KOPT-K1 (cell line): ENCODE measurements around the gene SLC36A2.

Experiments used
- H3K27ac ChIP-seq: fragments of 200-600 bp; sonication (generic); 2 replicates; pipeline ENCODE4 v1.5.1; 2016; ENCODE audit warnings: antibody characterized with exemption, mild to moderate bottlenecking, low read depth, low read length; ENCODE audit not compliant: poor library complexity, severe bottlenecking
- H3K36me3 ChIP-seq: fragments of 200-600 bp; sonication (generic); 2 replicates; pipeline ENCODE4 v1.5.1; 2017; ENCODE audit warnings: antibody characterized with exemption, mild to moderate bottlenecking, low read length, moderate library complexity; ENCODE audit not compliant: insufficient read depth
- H3K9me3 ChIP-seq: fragments of 200-600 bp; sonication (generic); 2 replicates; pipeline ENCODE4 v1.5.1; 2017; ENCODE audit warnings: antibody characterized with exemption, low read length, mild to moderate bottlenecking; ENCODE audit not compliant: insufficient read depth, poor library complexity, severe bottlenecking

SLC36A2 gene

GRCh38 chr5:151345808-151346478 lies 1.4 kb downstream of the SLC36A2 start:
- Histone ChIP-seq H3K27ac (no peak overlapping the region), H3K36me3 (no peaks in the 10 kb centered on the region), H3K9me3 (no peaks in the 10 kb centered on the region)

- no peaks in the 10 kb centered on the region for H3K9me3 ChIP-seq
- no peaks in the 10 kb centered on the region for H3K36me3 ChIP-seq
- H3K27ac ChIP-seq, result no peak overlapping the region
Observed at GRCh38 chr5:151345187-151345807, 2.1 kb downstream of the SLC36A2 start.

DNA sequence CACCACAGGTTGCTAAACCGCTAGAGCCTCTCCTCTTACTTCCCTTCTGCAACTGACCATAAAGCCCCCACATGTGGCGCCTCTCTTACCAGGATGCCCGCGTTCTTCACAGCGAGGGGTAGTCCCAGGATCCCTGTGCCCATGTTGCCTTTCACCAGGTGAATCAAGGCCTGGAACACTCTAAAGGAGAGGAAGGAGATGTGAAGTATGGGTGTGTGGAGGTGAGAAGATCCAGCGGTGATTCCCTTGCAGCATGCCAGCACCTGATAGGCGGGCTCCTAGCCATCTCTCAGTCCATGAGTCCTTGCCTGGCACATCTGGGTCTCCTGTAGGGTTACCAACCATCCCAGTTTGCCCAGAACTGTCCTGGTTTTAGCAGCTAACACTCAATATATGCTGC lies 3.3 kb downstream of the SLC36A2 start:
- no peak overlapping the region for H3K27ac ChIP-seq
- no peaks in the 10 kb centered on the region for H3K9me3 ChIP-seq
- no peaks in the 10 kb centered on the region for H3K36me3 ChIP-seq

- Histone ChIP-seq H3K27ac (no peak overlapping the region), H3K9me3 (no peaks in the 10 kb centered on the region), H3K36me3 (no peaks in the 10 kb centered on the region)
Observed at GRCh38 chr5:151340004-151340403, 7.4 kb downstream of the SLC36A2 start.

- Histone ChIP-seq H3K36me3 (no peaks in the 10 kb centered on the region), H3K27ac (no peak overlapping the region), H3K9me3 (no peaks in the 10 kb centered on the region)
Observed at GRCh38 chr5:151338734-151339133, 8.6 kb downstream of the SLC36A2 start.

GRCh38 chr5:151332857-151333256 lies 14.5 kb downstream of the SLC36A2 start:
- no peak overlapping the region for H3K27ac ChIP-seq
- H3K9me3 ChIP-seq, result no peaks in the 10 kb centered on the region
- no peaks in the 10 kb centered on the region for H3K36me3 ChIP-seq

DNA sequence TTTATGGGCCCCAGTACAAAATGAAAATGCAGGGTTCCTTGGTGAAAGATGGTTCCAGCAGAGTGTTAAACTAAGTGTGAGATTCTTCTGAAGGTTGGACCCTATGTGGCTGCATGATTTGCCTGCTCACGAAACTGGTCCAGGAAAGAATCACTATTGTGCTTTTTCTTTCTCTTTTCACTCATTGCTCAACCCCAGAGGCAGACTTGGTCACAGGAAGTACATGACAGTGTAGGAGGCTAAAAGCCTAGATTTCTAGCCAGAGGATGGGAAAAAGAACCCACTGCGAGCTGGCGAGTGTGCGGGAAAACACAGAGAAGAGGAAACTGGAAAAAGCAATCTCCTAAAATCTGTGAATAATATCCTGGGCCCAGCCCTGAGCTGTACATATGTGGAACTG lies 18.6 kb downstream of the SLC36A2 start:
- Histone ChIP-seq H3K9me3 (no peaks in the 10 kb centered on the region), H3K27ac (no peak overlapping the region), H3K36me3 (no peaks in the 10 kb centered on the region)

DNA sequence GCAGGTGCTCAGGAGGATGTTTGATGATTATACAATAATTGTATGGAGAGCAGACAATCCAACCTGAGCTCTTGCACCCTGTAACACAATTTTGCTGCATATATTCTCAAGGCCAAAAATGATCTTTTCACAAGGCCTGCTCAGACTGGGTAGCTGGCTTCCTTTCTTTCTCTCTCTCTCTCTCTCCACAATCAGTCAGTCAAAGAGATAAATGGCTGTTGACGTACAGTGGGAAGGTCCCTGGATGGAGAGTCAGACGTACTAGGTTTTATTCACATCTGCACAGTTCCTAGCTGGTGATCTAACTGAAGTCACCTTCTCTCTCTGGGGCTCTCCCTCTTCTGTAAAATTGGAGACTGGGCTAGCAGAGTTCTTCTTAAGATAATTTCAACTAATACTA lies 19.8 kb downstream of the SLC36A2 start:
- no peaks in the 10 kb centered on the region for H3K36me3 ChIP-seq
- H3K27ac ChIP-seq, result no peak overlapping the region
- no peaks in the 10 kb centered on the region for H3K9me3 ChIP-seq

- Histone ChIP-seq H3K36me3 (no peaks in the 10 kb centered on the region), H3K9me3 (no peaks in the 10 kb centered on the region), H3K27ac (no peak overlapping the region)
Observed at GRCh38 chr5:151326266-151326665, 21.1 kb downstream of the SLC36A2 start.

DNA sequence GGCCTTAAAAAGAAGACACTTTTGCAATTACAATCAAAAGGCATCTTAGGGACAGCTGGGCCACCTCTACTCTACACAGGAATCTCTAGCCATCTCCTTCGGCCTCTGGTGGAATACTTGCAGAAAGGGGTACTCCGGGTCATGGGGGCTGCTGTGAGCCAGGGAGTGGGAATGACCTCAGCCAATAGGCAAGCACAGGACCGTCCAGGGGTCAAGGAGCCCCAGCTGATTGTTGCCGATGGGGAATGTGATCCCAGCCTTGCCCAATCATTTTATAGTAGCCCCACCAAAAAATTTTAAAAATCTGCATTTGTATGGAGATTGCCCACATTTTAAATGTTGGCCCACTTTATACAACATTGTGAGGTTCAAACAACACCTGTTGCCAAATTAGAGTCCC lies 26.9 kb downstream of the SLC36A2 start:
- Histone ChIP-seq H3K27ac (no peak overlapping the region), H3K36me3 (no peaks in the 10 kb centered on the region), H3K9me3 (no peaks in the 10 kb centered on the region)

GRCh38 chr5:151318850-151319732 lies 28.3 kb downstream of the SLC36A2 start:
- H3K9me3 ChIP-seq, result no peaks in the 10 kb centered on the region
- no peaks in the 10 kb centered on the region for H3K36me3 ChIP-seq
- no peak overlapping the region for H3K27ac ChIP-seq

GRCh38 chr5:151317871-151318270 lies 29.5 kb downstream of the SLC36A2 start:
- H3K36me3 ChIP-seq, result no peaks in the 10 kb centered on the region
- no peaks in the 10 kb centered on the region for H3K9me3 ChIP-seq
- H3K27ac ChIP-seq, result no peak overlapping the region

DNA sequence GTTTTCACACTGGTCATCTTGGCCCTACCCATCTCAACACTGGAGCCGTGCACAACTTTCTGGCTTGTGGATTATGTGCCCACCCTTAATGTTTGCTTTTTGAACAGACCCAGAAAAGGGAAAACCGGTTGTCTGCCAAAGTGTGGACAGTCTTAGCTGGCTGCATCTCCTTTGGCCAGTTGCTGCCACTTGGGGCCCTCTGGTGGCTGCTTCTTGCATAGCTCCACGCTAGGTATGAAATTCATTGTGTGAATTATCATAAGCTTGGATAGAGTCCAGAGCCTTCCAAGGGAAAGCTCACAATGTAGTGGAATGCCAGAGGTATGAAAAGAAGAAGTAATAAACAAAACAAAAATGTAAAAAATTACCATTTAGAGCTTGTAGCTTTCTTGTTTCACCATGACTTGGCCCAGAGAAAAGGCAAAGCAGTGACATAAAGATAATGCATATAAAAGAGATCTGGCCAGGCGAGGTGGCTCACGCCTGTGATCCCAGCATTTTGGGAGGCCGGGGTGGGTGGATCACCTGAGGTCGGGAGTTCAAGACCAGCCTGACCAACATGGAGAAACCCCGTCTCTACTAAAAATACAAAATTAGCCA lies 31.3 kb downstream of the SLC36A2 start:
- no peaks in the 10 kb centered on the region for H3K36me3 ChIP-seq
- H3K27ac ChIP-seq, result no peak overlapping the region
- peaks cover 2% of the 10 kb centered on the region for H3K9me3 ChIP-seq

DNA sequence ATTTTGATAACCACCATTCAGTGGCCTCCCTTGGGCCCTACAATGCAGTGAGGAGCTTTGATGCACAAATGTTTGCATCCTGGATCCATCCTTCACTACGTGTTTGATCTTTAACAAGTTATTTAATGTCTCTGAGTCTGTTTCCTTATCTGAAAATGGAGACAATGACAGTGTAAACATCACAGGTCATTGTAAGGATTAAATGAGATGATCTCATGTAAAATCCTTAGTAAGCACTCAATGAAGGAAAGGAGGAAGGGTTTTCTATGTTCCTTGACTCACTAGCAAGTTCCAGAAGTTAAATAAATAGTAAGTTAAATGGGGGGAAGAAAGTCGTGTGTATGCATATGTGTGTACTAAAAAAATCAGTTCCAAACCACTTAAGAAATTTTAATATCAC lies 34.0 kb downstream of the SLC36A2 start:
- H3K36me3 ChIP-seq, result no peaks in the 10 kb centered on the region
- no peak overlapping the region for H3K27ac ChIP-seq
- peaks cover 5% of the 10 kb centered on the region for H3K9me3 ChIP-seq

DNA sequence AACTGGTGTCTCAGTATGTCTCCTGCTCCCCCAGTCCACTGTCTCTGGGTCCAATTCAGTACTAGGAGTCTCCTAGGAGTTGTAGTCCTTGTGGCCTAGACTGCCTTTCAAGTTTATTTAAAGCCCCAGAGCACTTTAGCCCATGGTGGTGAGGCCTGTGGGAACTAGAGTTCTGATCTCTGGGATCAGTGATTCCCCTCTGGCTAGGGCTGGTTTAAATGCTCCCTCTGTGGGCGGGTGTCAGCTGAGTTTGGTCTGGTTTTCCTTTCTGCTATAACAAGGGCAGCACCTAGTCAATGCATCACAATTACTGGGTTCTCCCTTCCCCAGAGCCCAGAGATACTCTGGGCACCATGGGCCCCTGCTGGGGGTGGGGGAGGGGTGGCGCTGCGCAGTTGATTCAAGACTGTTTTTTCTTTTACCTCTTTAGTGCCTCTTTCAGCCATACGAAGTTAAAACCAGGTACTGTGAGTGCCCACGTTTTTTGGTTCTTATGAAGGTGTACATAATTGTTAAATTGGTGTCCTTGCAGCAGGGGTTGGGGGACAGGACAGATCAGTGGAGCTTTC lies 34.5 kb downstream of the SLC36A2 start:
- H3K27ac ChIP-seq, result no peak overlapping the region
- H3K36me3 ChIP-seq, result no peaks in the 10 kb centered on the region
- H3K9me3 ChIP-seq, result peaks cover 5% of the 10 kb centered on the region
